Vagina (tissue), 2 donors: ENCODE measurements around the gene EPHB4. TPM values are rescaled to one million over a fixed set of nuclear protein-coding genes. Genes with fewer than 3 reads are reported as not detected.

Source experiments
- DNase-seq, 2 donors: peaks; one replicate each; pipeline ENCODE4 v3.0.0-alpha.2; 2017; ENCODE audit errors: extremely low spot score in 2 of 2
- H3K27ac ChIP-seq: fragments of 200-600 bp; sonication (generic); one replicate; pipeline ENCODE4 v1.5.1; 2019
- H3K27me3 ChIP-seq: fragments of 200-600 bp; sonication (generic); one replicate; pipeline ENCODE4 v1.5.1; 2019
- H3K36me3 ChIP-seq, 2 donors: fragments of 200-600 bp; sonication (generic); one replicate each; pipeline ENCODE4 v1.5.1; 2017 to 2019
- H3K4me1 ChIP-seq: fragments of 200-600 bp; sonication (generic); one replicate; pipeline ENCODE4 v1.5.1; 2019
- H3K4me3 ChIP-seq, 2 donors: fragments of 200-600 bp; sonication (generic); 1 replicate in 1 of 2; 2 replicates in 1 of 2; pipeline ENCODE4 v1.5.1; 2016 to 2019
- H3K9me3 ChIP-seq: fragments of 200-600 bp; sonication (generic); one replicate; pipeline ENCODE4 v1.5.1; 2019
- CTCF ChIP-seq, 3 experiments: fragments of 450-650 bp in 2 of 3; fragments of 200-600 bp in 1 of 3; sonication (generic) in 1 of 3; IDR thresholded peaks; one replicate each; pipeline ENCODE4 v1.5.1; 2017 to 2019; ENCODE audit warnings: antibody characterized with exemption in 3 of 3, mild to moderate bottlenecking in 2 of 3, moderate library complexity in 2 of 3
- POLR2A ChIP-seq, 2 donors: fragments of 450-650 bp; IDR thresholded peaks; one replicate each; pipeline ENCODE4 v1.6.1; 2017; ENCODE audit warnings: antibody characterized with exemption in 2 of 2, mild to moderate bottlenecking in 2 of 2, moderate library complexity in 2 of 2
- POLR2AphosphoS5 ChIP-seq, 2 donors: sonication (generic); formaldehyde crosslinking; IDR thresholded peaks; one replicate each; pipeline ENCODE4 v1.9.0; 2017; ENCODE audit warnings: antibody characterized with exemption in 2 of 2, mild to moderate bottlenecking in 2 of 2, low read depth in 1 of 2; ENCODE audit not compliant: insufficient read depth in 1 of 2
- intact Hi-C: fragments of 100-400 bp; cut with DNase I; formaldehyde crosslinking; loops from one replicate; pipeline ENCODE4 v1.15.1; 2023
- total RNA-seq: library from RNA; depleted of rRNA; stranded (reverse); fragments of >200 nt; gene quantifications from one replicate; pipeline ENCODE4 v1.2.3, GENCODE V29; 2016

EPHB4 gene
- total RNA-seq, 1 donor from 2014 or later: 72.4 TPM

- H3K9me3 ChIP-seq: no peaks in the 10 kb centered on the region
- H3K4me1 ChIP-seq: peaks cover 41% of the 10 kb centered on the region
- intact Hi-C loops: loop anchor here (10.0 kb wide), 1 partner anchor 321 kb away; no protein-coding TSS in a partner anchor
- peak overlapping the region; percentile 98 for H3K27ac ChIP-seq
- H3K36me3 ChIP-seq: peaks cover 0 to 18% of the 10 kb centered on the region in 2 donors
- peak overlapping the region; percentile 77 to 86 for H3K4me3 ChIP-seq
- no peak for TF ChIP-seq CTCF (IDR thresholded peaks at IDR 0.05)
- TF ChIP-seq POLR2AphosphoS5 (IDR thresholded peaks at IDR 0.05; ENCODE audit: insufficient read depth in 1 of 2, low read depth in 1 of 2): peak in 1 of 2 donors; percentile 32
- no peaks in the 10 kb centered on the region for H3K27me3 ChIP-seq
- DNase-seq: no peak
These were observed 38.8 kb upstream of the EPHB4 start for GRCh38 chr7:100865938-100866728.

GRCh38 chr7:100865372-100865911 is 38.1 kb upstream of the EPHB4 start:
- peaks cover 41% of the 10 kb centered on the region for H3K4me1 ChIP-seq
- no peaks in the 10 kb centered on the region for H3K27me3 ChIP-seq
- no peaks in the 10 kb centered on the region for H3K9me3 ChIP-seq
- TF ChIP-seq CTCF (IDR thresholded peaks at IDR 0.05): no peak
- no peak for TF ChIP-seq POLR2A (IDR thresholded peaks at IDR 0.05)
- no peak for TF ChIP-seq POLR2AphosphoS5 (IDR thresholded peaks at IDR 0.05; ENCODE audit: insufficient read depth in 1 of 2, low read depth in 1 of 2)
- peaks cover 0 to 18% of the 10 kb centered on the region in 2 donors for H3K36me3 ChIP-seq
- peak overlapping the region in 1 of 2 donors; percentile 86 for H3K4me3 ChIP-seq
- H3K27ac ChIP-seq: peak overlapping the region; percentile 98
- intact Hi-C loops: loop anchor here (10.0 kb wide), 1 partner anchor 321 kb away; no protein-coding TSS in a partner anchor
- no peak for DNase-seq

GRCh38 chr7:100864263-100864845 is 37.0 kb upstream of the EPHB4 start:
- peaks cover 0 to 20% of the 10 kb centered on the region in 2 donors for H3K36me3 ChIP-seq

GRCh38 chr7:100863406-100863950 is 36.2 kb upstream of the EPHB4 start:
- H3K4me3 ChIP-seq: no peak overlapping the region
- H3K27ac ChIP-seq: no peak overlapping the region
- intact Hi-C loops: loop anchor here (10.0 kb wide), 1 partner anchor 319 kb away; no protein-coding TSS in a partner anchor
- no peaks in the 10 kb centered on the region for H3K27me3 ChIP-seq
- TF ChIP-seq POLR2AphosphoS5 (IDR thresholded peaks at IDR 0.05; ENCODE audit: insufficient read depth in 1 of 2, low read depth in 1 of 2) (no peak), POLR2A (IDR thresholded peaks at IDR 0.05) (no peak), CTCF (IDR thresholded peaks at IDR 0.05) (no peak)
- no peak for DNase-seq
- peaks cover 0 to 20% of the 10 kb centered on the region in 2 donors for H3K36me3 ChIP-seq
- H3K4me1 ChIP-seq: peaks cover 30% of the 10 kb centered on the region
- H3K9me3 ChIP-seq: no peaks in the 10 kb centered on the region

More at GRCh38 chr7:100864263-100864845, 37.0 kb upstream of the EPHB4 start:
- Histone ChIP-seq H3K27ac (no peak overlapping the region), H3K4me3 (no peak overlapping the region), H3K4me1 (peaks cover 39% of the 10 kb centered on the region), H3K9me3 (no peaks in the 10 kb centered on the region), H3K27me3 (no peaks in the 10 kb centered on the region)
- TF ChIP-seq POLR2A (IDR thresholded peaks at IDR 0.05): no peak
- TF ChIP-seq POLR2AphosphoS5 (IDR thresholded peaks at IDR 0.05; ENCODE audit: insufficient read depth in 1 of 2, low read depth in 1 of 2): no peak
- TF ChIP-seq CTCF (IDR thresholded peaks at IDR 0.05): no peak
- intact Hi-C loops: loop anchor here (10.0 kb wide), 1 partner anchor 320 kb away; no protein-coding TSS in a partner anchor
- DNase-seq: no peak
